Hippocampal formation (tissue), 2 donors: Measurements from ENCODE around the gene OLFML2A.
"Not testable (repeated sequence)": the region's sequence is repeated elsewhere in the genome, so short reads cannot be mapped to it uniquely, and the experiment has no call there.

Source experiments
- DNase-seq, 2 donors: peaks; one replicate each; lab custom pipeline; 2025; lab: John Stamatoyannopoulos, UW

OLFML2A gene

GRCh38 chr9:124761196-124761595 lies 15.7 kb upstream of the OLFML2A start:
- no peak for DNase-seq

DNA sequence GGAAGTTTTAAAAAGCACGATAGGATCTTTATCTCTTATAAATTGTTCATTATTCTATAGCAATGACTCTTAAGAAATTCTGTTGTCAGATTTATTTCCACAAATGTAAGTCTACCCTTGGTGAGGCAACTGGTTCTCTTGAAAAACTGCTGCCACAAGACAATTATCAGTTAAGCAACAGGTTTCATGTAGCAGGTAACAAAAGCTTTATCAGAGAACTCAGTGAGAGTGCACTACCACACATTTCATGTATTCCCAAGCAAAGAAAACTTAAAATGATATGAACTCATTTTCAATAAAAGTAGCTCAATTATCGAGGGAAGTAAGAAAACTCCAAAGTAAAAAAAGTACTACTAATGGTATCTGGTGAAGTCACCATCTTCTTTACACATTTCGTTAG lies 15.2 kb upstream of the OLFML2A start:
- no peak for DNase-seq

GRCh38 chr9:124762633-124763032 lies 14.3 kb upstream of the OLFML2A start:
- no peak for DNase-seq

DNA sequence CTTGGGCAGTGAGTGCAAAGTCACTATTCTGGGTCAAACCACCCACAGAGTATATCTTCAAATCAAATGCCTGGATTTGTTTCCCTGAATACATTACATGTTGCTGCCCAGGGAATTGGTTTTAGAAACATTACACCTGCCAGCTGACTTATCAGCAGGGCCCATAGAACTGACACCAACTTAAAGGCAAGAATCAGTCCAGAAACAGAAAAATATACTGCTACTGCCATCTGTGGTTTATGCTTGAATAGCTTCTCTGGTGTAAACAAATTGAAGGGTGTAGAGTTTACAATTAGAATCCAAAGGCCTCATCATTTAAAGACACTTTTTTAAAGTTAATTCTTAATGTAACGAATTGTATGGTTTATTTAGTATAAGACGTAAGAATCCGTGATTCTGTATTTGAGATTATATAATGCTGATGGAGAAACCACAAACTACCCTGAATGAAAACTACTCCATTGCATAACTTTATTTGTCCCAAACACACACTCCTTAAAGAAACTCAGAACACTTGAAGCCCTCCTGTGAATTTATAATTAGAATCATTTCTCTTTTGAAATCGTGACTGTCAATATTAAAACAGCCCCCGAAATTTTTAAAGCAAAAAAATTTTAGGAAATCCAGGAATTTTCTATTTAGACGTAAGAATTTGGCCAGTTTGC lies 12.0 kb upstream of the OLFML2A start:
- no peak for DNase-seq

GRCh38 chr9:124765439-124765835 lies 11.5 kb upstream of the OLFML2A start:
- DNase-seq = no peak

- no peak for DNase-seq
These were observed 10.6 kb upstream of the OLFML2A start for GRCh38 chr9:124766326-124766725.

GRCh38 chr9:124766815-124767554 lies 9.9 kb upstream of the OLFML2A start:
- no peak for DNase-seq

GRCh38 chr9:124767821-124768220 lies 9.1 kb upstream of the OLFML2A start:
- DNase-seq = no peak

DNA sequence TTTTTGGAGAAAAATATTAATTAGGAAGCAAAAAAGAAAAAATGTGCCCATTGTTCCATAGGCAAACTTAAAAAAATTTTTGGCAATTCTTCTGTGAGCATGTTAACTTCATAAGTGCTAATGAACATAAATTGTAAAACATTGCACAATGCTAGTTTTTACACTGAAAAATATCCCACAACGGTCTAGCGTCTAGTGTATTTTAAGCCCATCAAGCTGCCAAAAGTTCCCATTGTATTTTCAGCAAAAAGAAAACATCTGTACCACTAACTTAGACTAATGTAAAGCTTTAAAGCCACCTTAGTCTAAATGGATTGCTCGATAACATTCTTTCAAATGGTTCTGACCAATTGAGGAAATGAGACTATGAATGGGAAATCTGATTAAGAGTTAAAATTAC lies 8.6 kb upstream of the OLFML2A start:
- DNase-seq = no peak

- no peak for DNase-seq
These were observed 8.0 kb upstream of the OLFML2A start for GRCh38 chr9:124768750-124769548.

GRCh38 chr9:124769549-124770358 lies 7.2 kb upstream of the OLFML2A start:
- DNase-seq = no peak

- no peak for DNase-seq
These were observed 6.4 kb upstream of the OLFML2A start for GRCh38 chr9:124770359-124771020.

GRCh38 chr9:124771021-124771866 lies 5.7 kb upstream of the OLFML2A start, which contains the start of gene NR6A1:
NR6A1 (minus strand) TSS chr9:124771311.
- DNase-seq = peak; percentile 93 to 95

DNA sequence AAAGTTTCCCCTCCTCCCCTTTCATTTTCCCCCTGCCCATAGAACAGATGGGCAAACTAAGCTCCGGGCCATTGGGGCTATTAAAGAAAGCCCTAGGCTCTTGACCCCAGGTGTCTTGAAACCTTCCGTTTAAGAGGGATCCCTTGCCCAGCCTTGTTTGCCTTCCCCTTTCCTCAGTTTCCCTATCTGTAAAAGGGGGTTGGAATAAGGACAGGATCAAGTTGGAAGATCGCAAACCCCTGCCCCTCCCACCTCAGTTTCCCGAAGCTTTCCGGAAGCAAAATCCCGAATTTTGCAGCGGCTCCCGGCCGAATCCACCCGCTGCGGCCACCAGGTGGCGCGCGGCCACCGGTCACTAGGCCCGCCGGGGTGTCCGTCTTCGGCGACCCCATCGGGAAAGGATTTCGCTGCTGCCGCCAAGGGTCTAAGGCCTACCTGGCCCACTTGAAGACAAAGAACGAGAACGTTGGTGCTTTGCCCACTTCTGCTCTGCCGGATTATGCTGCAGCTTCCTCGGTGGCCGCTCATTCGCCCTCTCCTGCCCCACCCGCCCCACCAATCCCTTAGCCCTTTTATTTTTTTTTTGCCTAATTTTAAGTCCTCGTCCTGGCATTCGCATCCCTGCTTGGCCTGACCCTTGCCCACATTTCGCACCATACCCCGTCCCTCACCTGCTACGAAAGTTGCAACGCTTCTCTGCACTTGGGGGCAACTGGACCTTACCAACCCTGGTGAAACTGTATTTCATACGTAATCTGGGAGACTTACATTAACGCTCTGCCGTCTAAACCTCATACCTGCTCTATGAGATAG lies 4.9 kb upstream of the OLFML2A start:
- DNase-seq = peak in 1 of 2 donors; percentile 47

DNA sequence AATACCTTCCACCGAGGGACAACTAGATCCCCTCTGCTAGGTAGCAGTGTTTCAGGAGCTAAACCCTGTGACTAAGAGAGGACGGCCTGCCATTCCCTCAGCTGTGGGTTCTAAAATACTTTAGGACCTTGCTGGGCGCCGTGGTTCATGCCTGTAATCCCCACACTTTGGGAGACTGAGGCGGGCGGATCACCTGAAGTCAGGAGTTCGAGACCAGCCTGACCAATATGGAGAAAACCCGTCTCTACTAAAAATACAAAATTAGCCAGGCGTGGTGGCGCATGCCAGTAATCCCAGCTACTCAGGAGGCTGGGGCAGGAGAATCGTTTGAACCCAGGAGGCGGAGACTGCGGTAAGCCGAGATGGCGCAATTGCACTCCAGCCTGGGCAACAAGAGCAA lies 4.1 kb upstream of the OLFML2A start:
- not testable (repeated sequence) for DNase-seq

GRCh38 chr9:124773473-124774128 lies 3.3 kb upstream of the OLFML2A start:
- no peak for DNase-seq

GRCh38 chr9:124774129-124774978 lies 2.6 kb upstream of the OLFML2A start:
- peak; percentile 58 to 69 for DNase-seq

DNA sequence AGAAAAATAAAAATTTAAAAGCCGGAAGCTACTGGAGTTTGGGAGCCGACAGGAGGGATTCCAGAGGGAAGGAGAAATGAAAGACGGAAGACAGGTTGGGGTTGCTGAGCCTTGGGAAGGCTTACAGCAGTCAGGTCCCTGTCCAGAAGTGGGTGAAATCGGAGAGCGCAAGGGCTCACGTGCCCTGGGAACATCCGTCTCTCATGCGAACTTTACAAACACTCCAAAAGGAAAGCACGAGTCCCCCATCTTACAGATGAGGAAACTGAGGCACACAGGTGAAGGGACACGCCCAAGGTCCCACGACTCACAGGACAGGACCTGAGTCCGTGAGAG lies 347 bp upstream of the OLFML2A start:
- no peak for DNase-seq
